HL-60/S4 (cell line): ENCODE data around the gene RNLS.
"Not testable (repeated sequence)": the region's sequence is repeated elsewhere in the genome, so short reads cannot be mapped to it uniquely, and the experiment has no call there.

Experiments used
- in situ Hi-C: fragments of 300-500 bp; cut with MboI; formaldehyde crosslinking; loops from 2 replicates; pipeline ENCODE4 v1.14.3; 2022; ENCODE audit warnings: low sequenced_read_pairs

The RNLS gene

DNA sequence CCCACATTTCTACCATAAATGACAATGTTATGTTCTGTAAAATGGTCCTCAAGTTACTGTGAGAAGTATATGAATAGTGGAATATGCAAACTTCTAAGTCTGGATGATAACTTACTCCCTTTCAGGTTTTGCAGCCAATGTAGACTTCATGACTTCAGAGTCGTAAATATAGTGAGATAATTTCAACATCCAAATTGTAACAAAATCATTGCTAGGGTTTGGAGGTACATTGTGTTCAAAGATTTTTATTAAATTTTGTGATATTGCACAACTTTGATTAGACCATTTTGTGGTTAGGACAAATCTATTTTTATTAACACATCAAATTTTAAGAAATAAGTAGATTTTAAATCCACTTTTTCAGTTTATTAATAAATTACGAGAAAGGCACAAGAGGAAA, 270.3 kb downstream of the RNLS start:
- in situ Hi-C loops = no loop called here

DNA sequence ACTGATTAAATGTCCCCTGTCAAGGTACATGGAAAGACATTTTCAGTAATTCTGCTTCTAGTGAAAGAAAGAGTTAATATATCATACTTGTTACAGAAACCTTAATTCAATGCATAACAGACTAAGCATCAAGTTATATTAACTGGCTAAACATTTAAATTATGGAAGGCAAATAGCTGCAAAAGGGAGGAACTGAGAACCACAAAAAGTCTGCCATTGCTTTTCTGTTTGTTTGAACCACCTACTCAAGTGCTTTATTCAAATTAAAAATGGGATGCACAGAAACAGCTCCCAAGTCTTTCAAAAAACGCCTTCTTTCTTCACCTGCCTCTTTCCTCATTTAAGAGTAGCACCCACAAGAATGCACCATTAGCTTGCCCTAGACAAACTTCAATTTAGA, 271.9 kb downstream of the RNLS start:
- in situ Hi-C loops = no loop called here

DNA sequence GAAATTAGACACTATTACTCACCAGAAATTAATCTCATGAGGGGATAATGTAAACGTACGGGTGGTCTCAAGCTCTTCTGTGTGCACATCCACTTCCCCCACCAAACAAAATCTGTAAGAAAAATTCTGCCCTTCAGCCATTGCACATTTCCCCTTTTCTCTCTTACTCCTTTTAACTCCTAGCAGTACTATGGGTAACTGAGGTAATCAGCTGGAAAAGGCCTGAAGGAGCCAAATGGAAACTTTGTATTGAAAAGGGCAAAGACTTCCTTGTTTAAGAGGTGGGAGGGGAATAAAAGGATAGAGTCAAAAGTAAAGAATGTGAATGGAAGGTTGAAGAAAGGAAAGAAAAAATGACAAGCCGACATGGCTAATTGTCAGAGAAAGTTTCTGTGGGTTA, 273.8 kb downstream of the RNLS start:
- in situ Hi-C loops = no loop called here

DNA sequence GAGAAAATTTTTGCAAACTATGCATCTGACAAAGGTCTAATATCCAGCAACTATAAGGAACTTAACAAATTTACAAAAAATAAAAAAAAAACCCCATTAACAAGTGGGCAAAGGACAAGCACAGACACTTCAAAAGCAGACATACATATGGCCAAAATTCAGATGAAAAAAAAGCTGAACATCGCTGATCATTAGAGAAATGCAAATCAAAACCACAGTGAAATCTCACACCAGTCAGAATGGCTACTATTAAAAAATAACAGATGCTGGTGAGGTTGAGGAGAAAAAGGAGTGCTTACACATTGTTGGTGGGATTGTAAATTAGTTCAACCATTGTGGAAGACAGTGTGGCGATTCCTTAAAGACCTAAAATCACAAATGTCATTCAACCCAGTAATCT, 274.8 kb downstream of the RNLS start:
- in situ Hi-C loops = not testable (repeated sequence)

DNA sequence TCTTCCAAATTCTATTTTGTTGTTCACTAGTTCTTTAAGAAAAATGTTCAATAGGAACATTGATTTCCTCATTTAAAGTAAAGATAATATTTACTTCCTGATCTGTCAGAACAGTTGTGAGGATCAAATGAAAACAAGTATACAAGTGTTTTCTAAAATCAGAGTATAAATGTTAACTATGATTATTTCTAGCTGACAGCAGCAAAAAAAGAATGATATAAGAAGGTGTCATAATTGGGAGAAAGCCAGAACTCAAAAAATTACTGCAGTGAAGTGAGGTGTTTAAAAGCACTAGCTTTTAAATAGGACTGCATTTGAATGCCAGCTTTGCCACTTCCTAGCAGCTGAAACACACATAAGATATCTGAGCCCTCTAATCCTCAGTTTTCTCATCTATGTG, 283.3 kb downstream of the RNLS start:
- in situ Hi-C loops = no loop called here

DNA sequence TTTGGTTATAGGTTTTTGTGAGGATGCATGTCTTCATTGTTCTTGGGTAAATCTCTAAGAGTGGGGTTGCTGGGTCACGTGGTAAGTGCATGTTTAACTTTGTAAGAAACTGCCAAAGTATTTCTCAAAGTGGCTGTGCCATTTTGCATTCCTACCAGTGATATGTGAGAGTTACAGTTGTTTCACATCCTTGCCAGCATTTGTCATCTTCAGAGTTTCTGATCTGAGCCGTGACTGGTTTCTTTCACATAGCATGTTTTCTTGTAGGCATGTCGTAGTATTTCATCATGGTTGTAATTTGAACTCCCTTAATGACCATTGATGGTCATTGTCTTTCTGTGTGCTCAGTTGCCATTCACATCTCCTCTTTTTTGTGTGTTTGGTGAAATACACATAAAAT, 286.0 kb downstream of the RNLS start:
- in situ Hi-C loops = no loop called here

DNA sequence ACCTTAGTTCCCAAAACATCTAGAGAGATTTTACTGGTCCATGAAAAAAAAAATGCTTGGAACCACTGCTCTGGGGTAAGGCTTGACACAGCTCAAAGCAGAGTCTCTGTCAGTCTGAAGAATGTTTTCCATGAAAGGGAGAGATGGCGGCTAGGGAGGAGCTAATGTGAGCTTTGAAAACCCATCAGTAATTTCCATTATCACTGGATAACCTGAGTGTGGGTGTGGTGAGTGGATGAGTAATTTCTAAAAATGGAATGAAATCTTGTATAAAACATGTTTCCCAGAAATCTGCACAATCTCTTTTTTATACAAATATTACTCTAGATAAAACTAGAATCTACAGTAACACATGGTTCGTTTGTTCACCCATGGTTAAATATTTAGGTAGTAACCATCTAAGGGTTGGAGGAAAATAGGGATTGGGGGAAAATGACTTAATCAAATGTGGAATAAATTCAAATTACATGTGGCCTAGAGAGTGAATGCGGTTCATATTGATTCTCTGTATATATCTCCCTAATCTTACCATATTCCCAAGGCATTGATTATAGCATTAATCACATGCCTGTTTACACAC, 289.4 kb downstream of the RNLS start:
- in situ Hi-C loops = no loop called here

DNA sequence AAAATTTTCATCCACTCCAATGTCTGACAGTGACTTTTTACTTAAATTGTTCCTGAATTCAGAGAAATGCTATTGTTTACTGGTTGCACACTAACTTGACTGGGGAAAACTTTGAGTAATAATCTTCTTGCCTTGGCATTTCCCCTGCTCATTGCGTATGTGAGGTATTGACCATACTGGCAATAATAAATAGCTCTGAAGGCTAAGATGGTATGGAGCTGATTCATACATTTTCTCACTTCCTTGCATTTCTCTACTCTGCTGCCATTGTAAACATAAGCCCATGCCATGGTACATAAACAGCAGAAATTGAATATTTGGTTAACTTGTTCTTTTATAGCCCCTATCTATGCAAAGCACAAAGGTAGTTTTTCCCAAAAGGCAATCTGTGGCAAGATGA, 290.0 kb downstream of the RNLS start:
- in situ Hi-C loops = no loop called here

DNA sequence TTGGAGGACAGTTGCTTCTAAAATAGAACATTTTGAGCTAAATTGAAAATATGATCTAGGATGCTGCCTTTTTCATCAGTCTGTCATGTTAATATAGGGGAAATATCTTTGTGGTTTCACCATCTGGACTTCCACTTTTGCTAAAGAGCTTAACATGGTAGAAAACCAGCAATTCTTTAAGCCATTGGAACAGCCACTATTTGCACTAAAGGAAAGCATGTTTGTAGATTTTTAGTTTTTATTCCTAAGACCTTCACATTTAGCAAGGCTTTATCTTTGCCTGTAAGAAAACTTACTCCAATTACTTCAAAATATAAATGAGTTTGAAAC, 291.0 kb downstream of the RNLS start:
- in situ Hi-C loops = no loop called here

DNA sequence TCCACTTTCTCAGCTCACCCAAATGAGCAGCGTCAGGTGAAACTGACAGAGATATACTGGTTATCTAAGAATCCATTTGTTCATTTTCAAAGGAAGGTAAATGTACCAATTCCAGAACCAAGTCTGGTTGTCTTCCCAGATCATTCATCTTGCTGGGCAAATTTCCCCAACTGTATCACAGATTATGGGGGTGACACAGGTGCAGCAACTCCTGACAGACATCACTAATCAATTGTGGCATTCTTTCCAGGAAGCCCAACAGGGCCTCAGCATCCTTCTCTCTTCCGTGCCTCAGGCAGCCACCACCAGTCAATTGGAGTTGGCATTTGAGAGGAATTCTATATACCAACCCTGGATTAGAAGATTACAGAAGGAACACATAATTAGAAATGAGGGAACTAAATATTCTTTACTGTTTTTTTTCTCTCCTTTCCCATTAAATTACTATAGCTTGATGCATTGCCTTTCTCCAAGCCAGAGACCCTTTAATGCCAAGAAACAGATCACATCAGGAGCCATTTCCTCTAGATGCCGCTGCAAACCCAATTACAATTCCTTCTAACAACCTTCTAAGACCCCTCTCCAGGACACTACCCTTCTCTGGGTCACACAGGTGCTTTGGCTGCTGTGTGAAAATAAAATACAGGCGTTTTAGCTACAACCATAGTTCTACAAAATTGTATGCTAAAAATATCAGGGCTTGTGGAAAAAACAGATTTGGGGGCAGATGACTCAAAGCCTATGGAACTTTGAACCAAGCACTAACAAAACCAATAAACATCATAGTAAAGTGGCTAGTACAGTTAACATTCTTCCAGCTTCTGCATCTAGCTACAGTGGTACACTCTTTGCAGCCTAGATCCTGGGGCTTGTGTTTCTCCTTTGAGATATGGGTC, 291.6 kb downstream of the RNLS start:
- in situ Hi-C loops = no loop called here

DNA sequence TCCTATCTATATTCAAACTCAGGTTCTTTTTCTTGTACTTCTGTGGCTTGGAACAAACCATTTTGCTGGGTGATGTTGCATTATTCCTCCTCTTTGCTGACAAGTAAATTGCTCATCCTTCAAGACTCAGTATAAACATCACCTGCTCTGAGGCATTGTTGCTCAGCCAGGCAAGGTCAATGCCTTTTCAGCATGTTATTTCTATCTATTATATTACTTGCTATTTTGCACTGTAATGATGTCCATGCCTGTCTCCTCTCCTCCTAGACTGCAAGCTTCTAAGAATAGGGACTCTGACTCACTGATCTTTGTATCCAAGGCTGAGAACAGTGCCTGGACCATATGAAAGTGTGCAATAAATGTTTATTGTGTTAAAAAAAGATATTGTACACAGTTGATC, 293.8 kb downstream of the RNLS start:
- in situ Hi-C loops = no loop called here

DNA sequence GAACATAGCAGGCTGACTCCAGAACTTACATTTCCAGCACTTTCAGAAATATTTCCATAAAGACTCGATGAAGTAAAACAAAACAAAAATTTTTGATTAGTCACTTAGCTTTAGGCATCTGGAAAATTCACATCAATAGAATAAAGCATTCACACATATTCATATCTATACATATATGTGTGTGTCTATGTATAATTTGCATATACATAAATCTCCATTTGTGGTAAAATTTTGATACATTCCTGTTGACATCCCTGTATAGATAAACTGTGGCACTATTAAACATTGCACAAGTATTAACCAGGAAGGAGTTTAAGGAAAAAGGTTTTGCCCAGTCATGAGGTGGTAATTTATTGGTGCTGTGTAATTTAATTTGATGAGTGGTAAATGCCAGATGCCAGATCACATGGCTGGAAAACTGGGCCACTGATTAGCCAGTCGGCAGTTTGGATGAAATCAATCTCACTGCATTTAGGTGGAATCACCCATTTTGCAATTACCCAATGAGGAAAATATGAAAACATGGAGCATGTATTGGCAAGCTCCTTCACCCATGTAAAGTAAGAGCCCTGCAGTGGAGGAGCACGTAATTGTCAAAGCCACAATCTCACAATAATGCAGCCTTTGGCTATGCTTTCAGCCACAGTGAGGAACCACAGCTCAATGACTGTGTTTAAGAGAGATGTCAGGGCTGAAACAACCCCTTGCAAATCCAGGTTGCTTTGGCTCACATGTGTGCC, 294.6 kb downstream of the RNLS start:
- in situ Hi-C loops = no loop called here

DNA sequence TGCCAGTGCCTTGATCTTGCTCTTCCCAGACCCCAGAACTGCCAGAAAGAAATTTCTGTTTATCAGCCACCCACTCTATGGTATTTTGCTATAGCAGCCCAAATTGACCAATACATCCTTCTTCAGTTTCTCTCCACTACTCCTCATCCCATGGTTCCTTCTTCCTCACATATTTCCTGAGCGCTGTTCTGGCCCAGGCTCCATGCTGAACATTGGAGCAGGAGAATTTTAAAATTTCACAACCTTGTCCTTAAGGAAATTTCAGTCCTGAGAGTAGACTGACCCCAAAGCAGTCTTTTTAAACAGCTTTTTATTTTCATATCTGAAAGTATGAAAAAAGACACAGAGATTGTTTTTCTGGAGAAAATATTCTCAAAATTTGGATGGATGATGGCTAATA, 297.1 kb downstream of the RNLS start:
- in situ Hi-C loops = no loop called here

DNA sequence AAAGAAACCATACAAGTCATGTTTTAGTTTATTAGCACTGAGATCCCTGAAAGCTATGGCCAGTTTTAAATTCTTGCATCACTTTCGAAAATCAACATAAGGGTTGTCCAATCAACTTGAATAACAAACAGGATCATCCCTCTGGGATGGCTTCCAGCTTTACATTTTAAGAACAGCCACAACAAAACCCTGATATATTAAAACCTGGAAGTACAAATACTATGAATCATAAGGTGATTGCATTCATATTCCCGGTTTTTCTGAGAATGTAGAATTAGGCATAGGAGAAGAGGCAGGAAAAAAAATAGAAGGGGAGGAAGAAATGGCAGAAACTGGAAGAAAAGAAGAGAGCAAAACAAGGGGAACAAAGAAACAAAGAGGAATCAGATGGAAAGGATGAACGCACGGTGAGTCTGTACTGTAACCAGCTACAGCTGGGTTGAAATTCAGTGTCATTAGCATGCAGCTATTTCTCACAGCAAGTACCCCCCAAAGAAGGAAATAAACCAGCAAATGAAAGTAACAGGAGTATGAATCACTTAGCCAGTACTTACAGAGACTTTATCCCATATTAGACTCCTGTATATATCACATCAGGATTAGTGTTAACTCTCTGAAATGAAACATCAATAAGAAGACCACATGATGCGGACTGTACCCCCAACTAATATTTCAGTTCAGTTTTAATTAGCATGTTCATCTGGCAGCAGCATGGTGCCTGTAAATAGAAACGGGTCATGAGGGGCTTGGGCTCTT, 301.3 kb downstream of the RNLS start:
- in situ Hi-C loops = no loop called here

DNA sequence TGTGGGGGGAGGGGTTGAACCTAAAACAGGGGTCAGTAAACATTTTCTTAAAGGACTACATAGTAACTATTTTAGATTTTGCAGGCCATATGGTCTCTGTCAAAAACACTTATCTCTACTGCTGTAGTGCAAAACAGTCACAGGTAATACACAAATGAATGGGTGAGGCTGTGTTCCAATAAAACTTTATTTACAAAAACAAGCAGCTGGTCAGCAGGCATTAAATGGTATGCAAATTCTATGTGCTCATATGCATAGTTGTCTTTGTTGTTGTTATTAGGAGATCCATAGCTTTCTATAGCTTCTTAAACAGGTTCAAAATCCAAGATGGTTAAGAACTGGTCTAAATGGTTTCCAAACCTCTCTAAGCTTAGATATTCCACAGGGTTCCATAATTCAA, 302.6 kb downstream of the RNLS start:
- in situ Hi-C loops = no loop called here

DNA sequence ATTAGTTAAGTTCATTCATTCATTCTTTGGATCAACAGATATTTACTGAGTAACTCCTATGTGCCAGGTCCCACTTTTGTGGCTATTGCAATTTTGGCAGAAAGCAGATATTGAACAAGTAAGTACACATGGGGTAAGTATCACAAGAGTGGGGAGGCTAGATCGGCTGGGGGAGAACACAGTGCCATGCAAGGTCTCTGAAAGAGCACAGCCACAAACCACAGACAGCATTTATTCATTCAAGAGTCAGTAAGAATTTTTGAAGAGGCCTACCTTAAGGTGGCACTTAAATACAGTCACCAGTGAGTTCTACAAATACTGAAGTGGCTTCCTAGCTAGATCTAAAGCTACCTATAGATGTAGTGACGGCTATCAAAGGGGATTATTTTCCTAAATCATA, 304.2 kb downstream of the RNLS start:
- in situ Hi-C loops = no loop called here

DNA sequence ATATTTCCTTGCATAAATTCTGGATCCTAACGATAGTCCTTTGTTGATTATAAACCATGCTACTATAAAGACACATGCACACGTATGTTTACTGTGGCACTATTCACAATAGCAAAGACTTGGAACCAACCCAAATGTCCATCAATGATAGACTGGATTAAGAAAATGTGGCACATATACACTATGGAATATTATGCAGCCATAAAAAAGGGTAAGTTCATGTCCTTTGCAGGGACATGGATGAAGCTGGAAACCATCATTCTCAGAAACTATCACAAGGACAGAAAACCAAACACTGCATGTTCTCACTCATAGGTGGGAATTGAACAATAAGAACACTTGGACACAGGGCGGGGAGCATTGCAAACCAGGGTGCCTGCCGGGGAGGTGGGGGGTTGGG, 306.2 kb downstream of the RNLS start:
- in situ Hi-C loops = not testable (repeated sequence)

DNA sequence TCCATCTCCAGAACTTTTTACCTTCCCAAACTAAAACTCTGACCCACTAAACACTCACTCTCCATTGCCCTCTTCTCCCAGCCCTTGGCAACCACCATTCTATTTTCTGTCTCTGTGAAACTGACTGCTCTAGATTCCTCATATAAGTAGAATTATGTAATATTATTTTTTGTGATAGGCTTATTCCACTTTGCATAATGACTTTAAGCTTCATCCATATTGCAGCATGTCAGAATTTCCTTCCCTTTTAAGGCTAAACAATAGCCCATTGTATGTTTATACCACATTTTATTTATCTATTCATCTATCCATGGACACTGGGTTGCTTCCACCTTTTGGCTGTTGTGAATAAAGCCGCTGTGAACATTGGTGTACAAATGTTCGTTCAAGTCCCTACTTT, 308.8 kb downstream of the RNLS start:
- in situ Hi-C loops = no loop called here

DNA sequence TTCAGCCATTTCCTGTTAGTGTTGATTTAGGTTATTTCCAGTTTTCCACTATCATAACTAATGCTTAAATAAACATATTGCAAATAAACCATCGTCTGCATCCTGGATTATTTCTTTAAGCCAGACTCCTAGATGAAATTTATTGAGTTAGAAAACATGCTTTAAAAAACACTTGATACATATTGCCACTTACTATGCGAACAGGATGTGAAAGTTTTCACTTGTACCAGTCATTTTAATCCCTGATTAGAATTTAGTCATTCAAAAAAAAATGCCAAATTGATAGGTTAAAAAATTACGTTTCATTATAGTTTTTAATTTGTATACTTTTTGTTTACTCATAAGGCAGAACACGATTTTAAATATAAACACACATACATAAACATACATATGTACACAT, 309.6 kb downstream of the RNLS start:
- in situ Hi-C loops = no loop called here

DNA sequence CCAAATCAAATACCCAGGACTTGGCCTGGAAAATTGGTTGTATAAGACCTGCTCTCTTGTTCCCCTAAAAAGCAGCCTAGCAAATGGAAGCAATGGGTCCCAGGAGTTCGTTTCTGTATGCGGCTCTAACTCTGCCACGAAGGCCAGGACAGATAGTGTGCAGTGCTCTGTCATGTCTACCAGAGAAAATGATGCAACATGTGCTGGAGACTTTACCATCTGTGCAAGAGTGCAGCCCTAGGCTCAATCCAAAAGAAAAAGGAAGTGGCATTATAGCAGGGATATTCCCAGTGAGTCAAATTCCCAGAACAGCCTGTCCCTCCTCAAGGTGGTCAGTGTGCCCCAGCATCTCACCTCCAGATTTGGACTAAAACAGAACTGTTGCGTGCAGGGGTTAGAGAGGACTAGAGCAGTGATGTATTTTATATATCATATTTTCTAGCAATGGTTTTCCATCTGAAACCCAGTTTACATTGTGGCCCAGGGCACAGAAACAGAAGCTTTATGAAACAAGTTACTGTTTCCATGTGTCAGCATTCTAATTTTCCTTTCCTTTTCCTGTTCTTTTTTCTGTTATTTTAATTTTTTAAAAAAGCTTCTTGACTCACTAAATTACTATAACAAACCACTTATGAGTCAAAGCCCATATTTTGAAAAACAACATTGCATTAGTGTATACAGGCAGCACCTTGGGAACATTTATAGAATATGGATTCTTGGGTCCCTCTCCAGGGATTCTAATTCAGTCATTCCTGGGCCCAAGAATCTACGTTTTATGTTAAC, 311.2 kb downstream of the RNLS start:
- in situ Hi-C loops = no loop called here
